Amniotic stem cell (primary cell): Measurements from ENCODE around the gene MSL1.
"Not testable (repeated sequence)": the region's sequence is repeated elsewhere in the genome, so short reads cannot be mapped to it uniquely, and the experiment has no call there.

Source experiments
- DNase-seq: peaks from one replicate; lab custom pipeline; 2025; lab: John Stamatoyannopoulos, UW

The MSL1 gene

DNA sequence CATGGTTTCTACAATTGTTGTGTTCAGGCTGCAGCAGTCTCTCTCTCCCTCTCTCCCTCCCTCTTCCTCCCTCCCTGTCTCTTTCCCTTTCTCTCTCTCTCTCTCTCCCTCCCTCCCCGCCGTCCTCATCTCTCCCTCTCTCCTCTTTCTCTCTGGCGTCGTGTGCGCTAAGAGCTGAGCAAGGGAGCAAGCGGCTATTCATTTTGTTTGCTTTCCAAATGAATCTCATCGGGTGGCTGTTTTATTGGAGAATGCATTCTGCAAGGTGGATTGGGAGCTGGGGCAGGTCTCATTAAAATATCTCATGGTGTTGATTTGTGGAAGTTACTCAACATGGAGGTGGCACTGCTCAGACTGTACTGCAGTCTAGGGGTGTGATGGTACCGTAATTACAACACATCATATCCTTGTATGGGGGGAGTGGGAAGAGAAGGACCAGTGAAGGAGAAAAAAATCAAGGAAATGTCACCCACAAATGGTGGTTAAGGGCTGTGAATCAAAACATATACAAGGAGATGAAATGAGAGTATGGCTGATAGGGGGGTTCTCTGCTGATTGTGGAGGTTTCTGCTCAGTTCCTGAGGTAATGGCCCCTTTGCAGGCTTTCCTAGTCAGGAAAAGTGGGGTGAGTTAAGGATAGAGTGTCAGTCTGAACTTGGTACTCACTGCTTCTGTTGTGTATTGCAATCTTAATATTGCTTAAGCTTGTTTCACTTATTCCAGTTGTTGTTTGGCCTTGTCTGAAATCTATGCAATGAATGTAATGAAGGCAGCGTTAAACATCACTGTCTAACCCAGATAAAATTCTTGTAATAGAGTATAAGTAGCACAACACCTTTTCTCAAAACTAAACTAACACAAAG lies 2.7 kb downstream of the MSL1 start:
- DNase-seq, result no peak

DNA sequence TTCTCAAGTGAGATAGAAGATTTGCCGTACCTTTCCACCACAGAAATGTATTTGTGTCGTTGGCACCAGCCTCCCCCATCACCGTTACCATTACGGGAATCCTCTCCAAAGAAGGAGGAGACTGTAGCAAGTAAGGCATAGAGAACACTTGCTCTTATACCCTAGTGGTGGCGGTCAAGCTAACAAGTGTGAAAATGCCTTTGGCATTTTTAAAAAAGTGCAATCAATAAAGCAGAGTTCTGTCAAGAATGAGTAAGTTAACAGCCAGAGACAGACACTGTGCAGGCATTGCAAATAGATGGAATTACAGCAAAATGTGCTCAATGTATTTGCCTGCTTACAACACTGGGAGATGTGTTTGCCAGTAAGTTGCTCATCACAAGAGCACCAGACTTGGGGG lies 7.7 kb downstream of the MSL1 start:
- no peak for DNase-seq

GRCh38 chr17:40130352-40131042 lies 8.7 kb downstream of the MSL1 start:
- no peak for DNase-seq

DNA sequence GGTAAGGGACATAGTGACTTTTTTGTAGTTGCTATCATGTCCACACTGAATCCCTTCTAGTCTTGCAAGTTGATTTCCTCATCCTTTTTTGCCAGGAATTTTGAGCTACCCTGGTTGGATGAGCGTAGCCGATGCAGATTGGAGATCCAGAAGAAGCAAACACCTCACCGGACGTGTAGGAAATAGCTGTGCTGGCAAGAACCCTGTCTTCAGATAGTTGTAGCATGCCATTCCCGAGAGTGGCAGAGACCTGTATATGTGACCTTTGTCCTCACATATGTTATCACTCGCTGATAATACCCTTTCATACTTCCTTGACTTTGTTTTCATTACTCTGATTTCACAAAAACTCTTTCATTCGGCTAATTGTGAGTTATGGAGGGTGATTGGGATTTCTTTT lies 12.4 kb downstream of the MSL1 start:
- no peak for DNase-seq

DNA sequence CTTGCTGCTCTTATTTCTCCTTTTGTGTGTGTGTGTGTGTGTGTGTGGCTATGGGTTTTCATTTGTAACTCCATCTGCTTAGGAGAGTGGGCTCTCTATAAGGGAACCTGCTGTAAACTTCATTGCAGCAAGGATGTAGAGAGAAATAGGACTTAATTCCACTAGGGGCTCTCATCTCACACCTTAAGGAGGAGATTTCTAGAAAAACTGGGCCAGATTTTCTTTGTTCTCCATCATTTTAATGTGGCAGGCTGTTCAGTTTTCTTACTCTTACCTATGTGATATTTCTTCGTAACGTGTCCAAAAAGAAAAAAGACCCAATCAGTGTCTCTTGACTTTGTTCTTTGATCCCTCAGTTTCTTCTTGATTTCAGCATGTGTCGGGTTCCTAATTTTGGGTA lies 14.0 kb downstream of the MSL1 start:
- no peak for DNase-seq

DNA sequence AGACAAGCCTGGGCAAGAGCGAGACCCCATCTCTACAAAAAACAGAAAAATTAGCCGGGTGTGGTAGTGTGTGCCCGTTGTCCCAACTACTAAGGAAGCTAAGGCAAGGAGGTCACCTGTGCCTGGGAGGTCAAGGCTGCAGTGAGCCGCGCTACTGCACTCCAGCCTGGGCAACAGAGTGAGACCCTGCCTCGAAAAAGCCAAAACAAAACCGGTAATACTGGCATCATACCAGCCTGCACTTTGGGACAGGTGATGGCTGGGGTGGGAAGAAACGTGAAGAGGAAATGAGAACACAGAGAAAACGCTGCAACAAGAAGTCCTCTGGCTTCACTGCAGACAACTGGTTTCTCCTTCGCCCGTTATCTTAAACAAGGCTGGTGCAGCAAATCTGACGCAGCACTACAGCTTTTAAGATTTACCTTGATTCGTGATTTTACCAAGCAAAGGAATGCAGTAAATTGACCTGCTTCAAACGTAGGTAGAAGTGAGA lies 17.8 kb downstream of the MSL1 start:
- no peak for DNase-seq

GRCh38 chr17:40143166-40143565 lies 21.4 kb downstream of the MSL1 start:
- DNase-seq, result not testable (repeated sequence)

GRCh38 chr17:40145476-40145875 lies 23.7 kb downstream of the MSL1 start:
- DNase-seq, result no peak

DNA sequence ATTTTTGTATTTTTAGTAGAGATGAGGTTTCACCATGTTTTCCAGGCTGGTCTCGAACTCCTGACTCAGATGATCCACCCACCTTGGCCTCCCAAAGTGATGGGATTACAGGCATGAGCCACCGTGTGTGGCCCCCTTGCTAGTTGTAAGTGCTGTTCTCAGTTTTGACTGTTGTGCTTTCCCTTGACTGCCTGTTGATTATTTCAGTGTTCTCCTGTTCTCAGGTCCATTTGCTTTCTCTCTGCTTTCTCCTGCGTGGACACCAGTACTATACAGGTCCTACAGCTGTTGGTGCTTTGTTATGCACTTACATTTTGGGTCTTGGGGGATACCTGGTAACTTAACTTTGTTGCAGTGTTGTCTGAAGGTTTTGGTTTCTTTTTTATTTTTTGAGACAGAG lies 26.8 kb downstream of the MSL1 start:
- DNase-seq, result no peak

- DNase-seq, result no peak
Measured at GRCh38 chr17:40150276-40150675, 28.5 kb downstream of the MSL1 start.

DNA sequence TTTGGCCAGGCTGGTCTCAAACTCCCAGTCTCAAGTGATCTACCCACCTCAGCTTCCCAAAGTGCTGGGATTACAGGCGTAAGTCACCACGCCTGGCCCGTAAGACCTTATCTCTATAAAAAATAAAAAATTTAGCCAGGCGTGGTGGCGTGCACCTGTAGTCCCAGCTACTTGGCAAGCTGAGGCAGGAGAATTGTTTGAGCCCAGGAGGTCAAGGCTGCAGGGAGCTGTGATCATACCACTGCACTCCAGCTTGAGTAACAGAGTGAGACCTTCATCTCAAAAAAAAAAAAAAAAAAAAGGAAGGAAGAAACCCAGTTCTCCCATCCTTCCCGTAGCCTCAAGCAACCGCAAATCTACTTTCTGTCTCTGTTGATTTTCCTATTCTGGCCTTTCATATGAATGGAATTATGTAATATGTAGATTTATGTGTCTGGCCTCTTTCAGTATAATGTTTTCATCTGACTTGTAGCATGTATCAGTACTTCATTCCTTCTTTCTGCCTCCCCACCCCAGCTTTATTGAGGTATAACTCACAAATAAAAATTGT lies 29.7 kb downstream of the MSL1 start:
- no peak for DNase-seq

- no peak for DNase-seq
Measured at GRCh38 chr17:40153603-40154236, 31.9 kb downstream of the MSL1 start.

- no peak for DNase-seq
Measured at GRCh38 chr17:40157973-40158372, 36.2 kb downstream of the MSL1 start.

- DNase-seq, result no peak
Measured at GRCh38 chr17:40158438-40159013, 36.8 kb downstream of the MSL1 start.

DNA sequence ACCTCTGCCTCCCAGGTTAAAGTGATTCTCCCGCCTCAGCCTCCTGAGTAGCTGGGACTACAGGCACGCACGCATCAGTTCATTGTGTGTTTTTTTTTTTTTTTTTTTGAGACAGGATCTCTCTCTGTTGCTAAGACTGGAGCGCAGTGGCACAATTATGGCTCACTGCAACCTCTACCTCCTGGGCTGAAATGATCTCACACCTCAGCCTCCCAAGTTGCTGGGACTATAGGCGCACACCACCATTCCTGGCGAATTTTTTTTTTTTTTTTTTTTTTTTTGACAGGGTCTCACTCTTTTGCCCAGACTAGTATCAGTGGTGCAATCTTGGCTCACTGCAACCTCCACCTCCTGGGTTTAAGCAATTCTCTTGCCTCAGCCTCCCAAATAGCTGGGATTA lies 37.7 kb downstream of the MSL1 start:
- DNase-seq, result no peak

- DNase-seq, result no peak
Measured at GRCh38 chr17:40167685-40168261, 46.0 kb downstream of the MSL1 start.

GRCh38 chr17:40168262-40168832 lies 46.6 kb downstream of the MSL1 start:
- peak; percentile 12 for DNase-seq

DNA sequence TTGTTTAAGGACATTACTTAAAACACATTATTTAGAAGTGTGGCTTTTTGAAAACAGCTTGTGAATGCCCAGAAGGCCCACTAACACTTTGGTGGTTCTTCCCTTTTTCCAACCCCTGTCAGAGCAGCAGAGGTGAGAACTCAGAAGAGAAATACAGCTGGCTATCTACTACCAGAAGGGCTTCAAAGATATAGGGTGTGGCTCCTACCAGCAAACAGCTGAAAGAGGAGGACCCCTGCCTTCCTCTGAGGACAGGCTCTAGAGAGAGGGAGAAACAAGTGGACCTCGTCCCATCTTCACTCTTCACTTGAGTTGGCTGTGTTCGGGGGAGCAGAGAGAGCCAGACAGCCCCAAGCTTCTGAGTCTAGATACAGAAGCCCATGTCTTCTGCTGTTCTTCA lies 48.6 kb downstream of the MSL1 start:
- DNase-seq, result no peak

DNA sequence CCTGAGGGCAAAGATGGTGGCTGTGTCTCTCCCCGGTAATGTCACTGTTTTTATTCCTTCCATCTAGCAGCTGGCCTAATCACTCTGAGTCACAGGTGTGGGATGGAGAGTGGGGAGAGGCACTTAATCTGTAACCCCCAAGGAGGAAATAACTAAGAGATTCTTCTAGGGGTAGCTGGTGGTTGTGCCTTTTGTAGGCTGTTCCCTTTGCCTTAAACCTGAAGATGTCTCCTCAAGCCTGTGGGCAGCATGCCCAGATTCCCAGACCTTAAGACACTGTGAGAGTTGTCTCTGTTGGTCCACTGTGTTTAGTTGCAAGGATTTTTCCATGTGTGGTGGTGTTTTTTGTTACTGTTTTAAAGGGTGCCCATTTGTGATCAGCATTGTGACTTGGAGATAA lies 50.0 kb downstream of the MSL1 start:
- no peak for DNase-seq

- DNase-seq, result no peak
Measured at GRCh38 chr17:40173091-40173777, 51.5 kb downstream of the MSL1 start.

DNA sequence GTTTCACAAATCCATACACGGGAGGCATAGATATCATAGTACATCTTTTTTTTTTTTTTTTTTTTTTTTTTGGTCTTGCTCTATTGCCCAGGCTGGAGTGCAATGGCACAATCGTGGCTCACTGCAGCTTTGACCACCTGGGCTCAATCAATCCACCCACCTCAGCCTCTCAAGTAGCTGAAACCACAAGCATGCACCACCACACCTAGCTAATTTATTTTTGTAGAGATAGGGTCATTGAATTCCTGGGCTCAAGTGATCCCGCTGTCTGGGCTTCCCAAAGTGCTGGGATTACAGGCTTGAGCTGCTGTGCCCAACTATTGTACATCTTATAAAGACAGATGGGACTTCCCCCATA lies 52.0 kb downstream of the MSL1 start:
- DNase-seq, result no peak
